Measurements from ENCODE around the gene LDLRAD3. TPM values are rescaled to one million over a fixed set of nuclear protein-coding genes. Genes with fewer than 3 reads are reported as not detected.

LDLRAD3 gene
- total RNA-seq, 1 donor from 2014 or later = 10.2 TPM

DNA sequence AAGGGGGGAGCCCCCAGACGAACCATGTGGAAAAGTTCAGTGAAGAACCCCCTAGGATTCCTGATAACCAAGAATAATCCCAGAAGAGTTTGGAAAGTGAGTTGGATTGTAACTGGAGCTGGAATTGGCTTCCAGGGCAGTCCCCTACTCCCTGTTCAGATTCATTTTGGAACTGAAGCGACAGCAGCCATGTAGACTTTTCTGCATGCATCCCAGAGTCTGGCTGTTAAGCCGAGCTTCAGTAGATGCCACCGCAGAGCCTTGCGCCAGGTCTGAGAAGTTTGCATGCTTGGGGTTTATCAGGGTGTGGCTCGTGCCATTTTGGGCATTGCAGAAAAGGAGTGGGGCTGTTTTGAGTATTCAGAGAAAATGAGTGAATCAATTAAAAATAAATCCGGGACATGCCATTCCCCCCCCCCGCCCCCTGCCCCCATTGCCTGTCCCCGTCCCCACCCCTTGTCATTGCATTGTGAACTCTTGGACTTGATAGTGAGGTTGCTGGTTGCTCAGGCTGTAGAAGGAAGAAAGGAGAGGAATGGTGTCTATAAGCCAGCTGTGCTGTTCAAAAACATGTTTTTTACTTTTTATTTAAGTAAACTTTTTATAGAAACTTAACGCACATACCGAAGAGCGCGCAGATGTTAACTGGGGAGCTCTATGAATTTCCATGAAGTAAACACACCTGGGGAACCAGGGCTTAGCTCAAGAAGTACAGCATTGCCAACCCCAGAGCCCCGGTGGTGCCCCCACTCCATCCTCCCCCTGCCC, 71.2 kb downstream of the LDLRAD3 start:
- TF ChIP-seq CTCF (IDR thresholded peaks at IDR 0.05; ENCODE audit: insufficient read depth, low read length, poor library complexity, severe bottlenecking) = no peak
- H3K27me3 ChIP-seq (ENCODE audit: control insufficient read depth, insufficient read depth, low read length) = no peaks in the 10 kb centered on the region
- H3K36me3 ChIP-seq (ENCODE audit: control insufficient read depth, insufficient read depth, low read length) = no peaks in the 10 kb centered on the region
- no peak overlapping the region for H3K4me3 ChIP-seq (ENCODE audit: low read depth, low read length)
- DNase-seq (ENCODE audit: low read depth) = no peak

DNA sequence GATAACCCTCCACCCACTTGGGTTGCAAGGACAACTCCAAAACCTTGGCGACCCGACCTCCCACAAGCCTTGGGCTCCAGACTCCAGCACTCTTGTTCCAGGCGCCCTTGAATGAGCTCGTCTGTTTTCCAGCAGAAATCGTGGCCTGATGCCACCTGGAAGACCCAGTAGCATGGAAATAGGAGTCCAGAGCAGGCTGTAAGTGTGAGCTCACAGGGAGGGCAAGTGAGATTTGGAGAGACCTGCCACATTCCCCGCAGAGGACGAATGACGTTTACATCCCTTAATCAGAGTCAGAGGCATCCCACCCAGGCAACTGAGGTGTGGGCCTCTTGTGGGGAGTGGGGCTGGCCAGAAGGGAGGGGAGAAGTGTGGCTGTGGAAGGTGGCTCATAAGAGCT, 71.9 kb downstream of the LDLRAD3 start:
- TF ChIP-seq CTCF (IDR thresholded peaks at IDR 0.05; ENCODE audit: insufficient read depth, low read length, poor library complexity, severe bottlenecking) = no peak
- H3K27me3 ChIP-seq (ENCODE audit: control insufficient read depth, insufficient read depth, low read length) = no peaks in the 10 kb centered on the region
- DNase-seq (ENCODE audit: low read depth) = no peak
- no peaks in the 10 kb centered on the region for H3K36me3 ChIP-seq (ENCODE audit: control insufficient read depth, insufficient read depth, low read length)
- no peak overlapping the region for H3K4me3 ChIP-seq (ENCODE audit: low read depth, low read length)

DNA sequence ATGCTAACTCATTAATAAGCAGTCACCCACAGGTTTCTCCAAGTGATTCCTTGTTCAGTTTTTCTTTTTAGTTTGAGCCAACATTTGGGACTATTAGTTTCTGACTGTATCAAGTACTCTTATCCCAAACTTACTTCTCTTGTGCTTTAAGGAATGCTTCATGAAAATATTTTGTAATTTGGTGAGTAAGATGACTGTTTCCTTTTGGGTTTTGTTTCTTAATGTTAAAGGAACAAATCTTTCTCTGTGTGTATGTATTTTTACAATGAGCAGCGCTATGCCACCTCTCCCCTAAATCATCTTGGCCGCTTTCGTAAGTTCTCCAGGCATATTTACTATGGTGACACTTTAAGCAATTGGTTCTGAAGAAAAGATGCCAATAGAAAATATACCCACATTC, 72.4 kb downstream of the LDLRAD3 start:
- no peak for TF ChIP-seq CTCF (IDR thresholded peaks at IDR 0.05; ENCODE audit: insufficient read depth, low read length, poor library complexity, severe bottlenecking)
- Histone ChIP-seq H3K4me3 (ENCODE audit: low read depth, low read length) (no peak overlapping the region), H3K36me3 (ENCODE audit: control insufficient read depth, insufficient read depth, low read length) (no peaks in the 10 kb centered on the region), H3K27me3 (ENCODE audit: control insufficient read depth, insufficient read depth, low read length) (no peaks in the 10 kb centered on the region)
- DNase-seq (ENCODE audit: low read depth) = no peak

GRCh38 chr11:36016709-36017108, 72.8 kb downstream of the LDLRAD3 start:
- Histone ChIP-seq H3K4me3 (ENCODE audit: low read depth, low read length) (no peak overlapping the region), H3K27me3 (ENCODE audit: control insufficient read depth, insufficient read depth, low read length) (no peaks in the 10 kb centered on the region), H3K36me3 (ENCODE audit: control insufficient read depth, insufficient read depth, low read length) (no peaks in the 10 kb centered on the region)
- no peak for TF ChIP-seq CTCF (IDR thresholded peaks at IDR 0.05; ENCODE audit: insufficient read depth, low read length, poor library complexity, severe bottlenecking)
- no peak for DNase-seq (ENCODE audit: low read depth)

DNA sequence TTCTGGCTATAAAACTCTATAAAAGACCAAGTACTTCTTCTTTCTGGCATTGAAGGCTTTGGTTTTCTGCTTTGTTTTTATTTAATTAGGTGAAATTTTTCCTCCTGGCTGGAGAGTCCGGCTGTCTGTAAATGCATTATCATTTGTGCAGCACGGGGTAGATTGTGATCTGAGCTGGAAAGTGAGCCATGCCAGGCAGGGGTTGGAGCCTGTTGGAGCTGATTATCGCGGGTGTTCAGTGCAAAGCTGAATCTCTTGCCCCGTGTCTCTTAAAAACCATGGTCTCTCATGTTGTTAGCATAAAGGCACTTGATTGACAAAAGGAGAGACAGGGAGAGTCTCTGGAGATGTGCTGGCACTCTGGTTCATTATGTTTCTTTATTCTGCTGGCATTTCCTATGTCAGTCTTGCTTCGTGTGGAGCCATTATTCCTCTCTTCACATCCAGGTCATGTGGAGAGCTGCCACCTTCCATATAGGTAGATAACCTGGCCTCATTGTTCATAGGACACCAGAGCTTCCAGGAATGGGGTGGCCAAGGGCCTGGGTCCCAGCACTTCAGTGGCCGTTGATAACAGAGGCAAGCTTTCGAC, 75.2 kb downstream of the LDLRAD3 start:
- no peaks in the 10 kb centered on the region for H3K36me3 ChIP-seq (ENCODE audit: control insufficient read depth, insufficient read depth, low read length)
- H3K4me3 ChIP-seq (ENCODE audit: low read depth, low read length) = no peak overlapping the region
- no peak for TF ChIP-seq CTCF (IDR thresholded peaks at IDR 0.05; ENCODE audit: insufficient read depth, low read length, poor library complexity, severe bottlenecking)
- no peak for DNase-seq (ENCODE audit: low read depth)
- no peaks in the 10 kb centered on the region for H3K27me3 ChIP-seq (ENCODE audit: control insufficient read depth, insufficient read depth, low read length)

Data from kidney epithelial cell (primary cell).